Jurkat, Clone E6-1 (cell line): ENCODE results near the gene TMEM161A.
"Not testable (repeated sequence)": the region's sequence is repeated elsewhere in the genome, so short reads cannot be mapped to it uniquely, and the experiment has no call there.

Experiments
- DNase-seq: peaks from one replicate; pipeline ENCODE4 v3.0.0-alpha.2; 2011; ENCODE audit warnings: low read depth, low spot score
- H3K4me3 ChIP-seq: 2 replicates; pipeline ENCODE4 v1.5.1; 2011; ENCODE audit warnings: mild to moderate bottlenecking, low read length, control low read depth, moderate library complexity

The TMEM161A gene

GRCh38 chr19:19105365-19106055 is 32.8 kb downstream of the TMEM161A start:
- DNase-seq: no peak
- no peak overlapping the region for H3K4me3 ChIP-seq

- no peak overlapping the region for H3K4me3 ChIP-seq
- no peak for DNase-seq
These were observed 35.1 kb downstream of the TMEM161A start for GRCh38 chr19:19103167-19103566.

GRCh38 chr19:19102566-19102965 is 35.7 kb downstream of the TMEM161A start:
- not testable (repeated sequence) for H3K4me3 ChIP-seq, DNase-seq

- DNase-seq: no peak
- H3K4me3 ChIP-seq: no peak overlapping the region
These were observed 36.7 kb downstream of the TMEM161A start for GRCh38 chr19:19101540-19101939.

GRCh38 chr19:19098703-19099632 is 39.3 kb downstream of the TMEM161A start:
- no peak for DNase-seq
- H3K4me3 ChIP-seq: no peak overlapping the region

- H3K4me3 ChIP-seq: no peak overlapping the region
- no peak for DNase-seq
These were observed 40.1 kb downstream of the TMEM161A start for GRCh38 chr19:19098084-19098702.

- no peak overlapping the region for H3K4me3 ChIP-seq
- no peak for DNase-seq
These were observed 41.3 kb downstream of the TMEM161A start for GRCh38 chr19:19096641-19097627.

GRCh38 chr19:19095691-19096090 is 42.6 kb downstream of the TMEM161A start:
- no peak overlapping the region for H3K4me3 ChIP-seq
- DNase-seq: no peak

GRCh38 chr19:19094513-19094912 is 43.8 kb downstream of the TMEM161A start:
- no peak for DNase-seq
- H3K4me3 ChIP-seq: no peak overlapping the region

- DNase-seq: no peak
- H3K4me3 ChIP-seq: no peak overlapping the region
These were observed 50.6 kb downstream of the TMEM161A start for GRCh38 chr19:19087676-19088075.

GRCh38 chr19:19083413-19084178 is 54.7 kb downstream of the TMEM161A start:
- H3K4me3 ChIP-seq: no peak overlapping the region
- no peak for DNase-seq

GRCh38 chr19:19081642-19082151 is 56.6 kb downstream of the TMEM161A start:
- no peak for DNase-seq

GRCh38 chr19:19079571-19079970 is 58.7 kb downstream of the TMEM161A start:
- no peak overlapping the region for H3K4me3 ChIP-seq
- DNase-seq: no peak

More at GRCh38 chr19:19081642-19082151, 56.6 kb downstream of the TMEM161A start:
- no peak overlapping the region for H3K4me3 ChIP-seq

- no peak for DNase-seq
- H3K4me3 ChIP-seq: no peak overlapping the region
These were observed 59.5 kb downstream of the TMEM161A start for GRCh38 chr19:19078801-19079200.

GRCh38 chr19:19077103-19077502 is 61.2 kb downstream of the TMEM161A start:
- H3K4me3 ChIP-seq: no peak overlapping the region
- no peak for DNase-seq

GRCh38 chr19:19076476-19076875 is 61.8 kb downstream of the TMEM161A start:
- no peak for DNase-seq
- H3K4me3 ChIP-seq: no peak overlapping the region

- no peak for DNase-seq
- H3K4me3 ChIP-seq: no peak overlapping the region
These were observed 63.2 kb downstream of the TMEM161A start for GRCh38 chr19:19075126-19075525.
